Renal cortical epithelial cell (primary cell): Measurements from ENCODE around the gene PACS1. TPM values are rescaled to one million over a fixed set of nuclear protein-coding genes. Genes with fewer than 3 reads are reported as not detected.

Experiments used
- DNase-seq: peaks from one replicate; pipeline ENCODE4 v3.0.0-alpha.2; 2011; ENCODE audit warnings: low read depth
- total RNA-seq: library from RNA; depleted of rRNA; stranded (reverse); fragments of >200 nt; gene quantifications from 2 replicates; pipeline ENCODE4 v1.2.3, GENCODE V29; 2014

The PACS1 gene
- total RNA-seq, 1 donor from 2014 or later = 61.2 TPM

DNA sequence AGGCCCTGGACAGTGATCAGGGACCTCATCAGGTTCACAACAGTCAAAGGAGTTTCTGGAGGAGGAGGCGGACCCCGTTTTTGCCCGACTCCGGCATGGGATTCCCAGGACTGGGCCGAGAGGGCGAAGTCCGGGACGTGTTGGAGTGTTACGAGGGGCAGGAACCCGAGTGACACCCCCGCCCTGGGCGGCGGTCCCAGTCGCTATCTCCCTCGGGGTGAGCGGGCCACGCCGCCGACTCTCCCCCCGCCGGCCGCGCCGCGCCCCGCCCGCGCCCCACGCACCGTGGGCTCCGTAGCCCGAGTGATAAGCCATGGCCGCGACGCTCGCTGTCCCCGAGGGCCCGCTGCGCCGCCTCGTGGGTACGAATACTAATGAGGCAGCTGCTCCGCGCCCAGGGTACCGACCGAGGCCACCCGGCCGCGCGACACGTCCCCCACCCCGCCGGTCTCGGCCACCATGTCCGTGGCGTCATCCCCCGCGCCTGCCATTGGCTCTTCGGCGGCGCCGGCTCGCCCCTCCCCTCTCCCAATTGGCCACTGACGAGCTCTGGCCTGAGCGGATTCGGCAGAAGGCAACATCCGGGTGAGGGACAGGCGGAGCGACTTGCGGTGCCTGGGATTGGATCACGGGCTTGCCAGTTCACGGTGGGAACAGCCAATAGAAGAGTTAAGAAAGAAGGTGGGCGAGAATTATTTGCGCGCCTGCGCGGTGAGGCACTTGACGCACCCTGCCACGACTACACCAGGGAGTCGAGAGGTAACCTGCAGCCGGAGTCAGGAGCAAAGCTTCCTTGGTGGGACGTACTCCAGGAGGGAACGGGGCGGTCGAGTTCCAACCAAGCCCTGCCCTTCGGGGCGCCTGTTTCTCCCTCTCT, 218.8 kb downstream of the PACS1 start, which contains the start of gene YIF1A:
TSS of gene YIF1A (minus strand) at position 473 of the 877 bp plus-strand sequence. CDS start at position 315, 158 bp downstream.
- peak; percentile 98 for DNase-seq

- DNase-seq = no peak
These were observed 219.7 kb downstream of the PACS1 start for GRCh38 chr11:66289548-66290329.

DNA sequence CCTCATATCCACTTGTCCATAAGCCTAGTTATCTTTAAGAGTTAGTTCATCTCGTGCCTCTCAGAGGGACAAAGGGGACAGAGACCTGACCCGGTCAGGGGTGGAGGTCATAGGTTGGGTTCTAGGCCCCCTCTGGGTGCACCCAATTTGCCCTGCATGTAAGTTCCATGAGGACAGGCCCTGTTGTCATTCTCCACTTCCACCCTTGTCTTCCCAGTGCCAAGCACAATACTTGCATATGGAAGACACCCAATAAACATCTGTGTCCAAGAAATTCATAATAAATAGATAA, 220.2 kb downstream of the PACS1 start:
- DNase-seq = no peak

- no peak for DNase-seq
These were observed 221.2 kb downstream of the PACS1 start for GRCh38 chr11:66291303-66291705.

DNA sequence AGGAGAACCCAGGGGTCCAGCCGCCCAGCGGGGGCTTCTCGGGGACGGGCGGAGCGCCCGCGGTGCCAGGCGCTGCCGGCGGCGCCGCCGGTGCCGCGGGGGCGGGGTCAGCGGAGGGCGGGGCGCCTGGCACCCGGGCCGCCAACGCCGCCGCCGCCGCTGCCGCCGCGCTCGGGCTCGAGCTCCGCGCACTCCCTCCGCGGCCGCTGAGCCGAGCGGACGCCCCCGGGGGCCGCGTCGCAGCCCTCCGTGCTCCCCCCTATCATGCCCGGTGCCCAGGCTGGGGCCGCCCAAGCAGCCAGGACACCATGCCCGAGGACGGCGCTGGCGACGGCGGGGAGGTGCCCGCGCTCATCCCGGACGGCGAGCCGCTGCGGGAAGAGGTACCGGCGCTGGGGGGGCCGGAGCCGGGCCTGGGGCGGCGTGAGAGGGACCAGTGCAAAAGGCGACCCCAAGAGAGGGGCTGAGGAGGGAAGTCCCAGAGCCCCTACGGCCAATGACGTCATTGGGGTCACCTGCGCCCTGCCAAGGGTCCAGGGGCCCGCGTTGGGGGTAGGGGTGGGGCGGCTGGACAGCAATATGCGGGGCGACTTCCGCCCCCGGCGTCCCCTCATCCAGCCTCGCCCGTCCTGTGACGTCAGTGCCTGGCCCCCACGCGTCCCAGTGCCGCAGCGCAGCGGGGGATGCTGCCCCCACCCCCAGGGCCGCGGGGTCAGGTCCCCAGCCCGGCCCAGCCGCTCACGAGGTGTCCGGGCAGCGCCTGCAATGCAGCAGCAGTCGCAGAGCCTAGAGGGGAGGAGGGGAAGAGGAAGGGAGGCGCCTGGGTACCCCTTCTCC, 221.9 kb downstream of the PACS1 start, which contains the start of gene TMEM151A:
TSS of gene TMEM151A (plus strand) at position 189 of the 837 bp plus-strand sequence. CDS start at position 309, 120 bp downstream.
- DNase-seq = no peak

- no peak for DNase-seq
These were observed 222.7 kb downstream of the PACS1 start for GRCh38 chr11:66292543-66293332.

DNA sequence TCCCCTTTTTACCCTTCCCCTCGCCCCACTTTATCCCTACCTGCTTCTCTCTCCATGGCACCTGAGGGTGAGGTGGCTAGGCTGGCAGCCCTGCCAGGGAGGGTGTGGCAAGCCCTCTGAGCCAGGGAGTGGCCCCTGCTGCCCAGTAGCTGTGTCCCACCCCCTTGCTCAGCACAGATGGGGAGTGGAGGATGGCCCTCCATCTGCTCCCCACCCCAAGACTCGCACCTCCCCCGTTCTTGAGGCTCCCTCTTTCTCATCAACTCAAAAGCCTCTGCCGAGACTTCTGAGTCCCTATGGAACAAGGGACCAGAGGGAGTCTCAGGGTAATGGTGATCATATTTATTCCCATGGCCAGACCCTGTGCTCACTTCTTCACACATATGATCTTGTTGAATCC, 223.3 kb downstream of the PACS1 start:
- no peak for DNase-seq

GRCh38 chr11:66293777-66294625, 223.9 kb downstream of the PACS1 start:
- no peak for DNase-seq

Other genes starting within 250 kb of the PACS1 start
- gene SNX32, start 236.3 kb upstream of the PACS1 start, total RNA-seq = 0.40 TPM in 1 of 2 replicates, not detected in the other
- 1,035 and 1,160 TPM in 2 replicates for gene CFL1, start 212.1 kb upstream of the PACS1 start, total RNA-seq
- gene MUS81, start 209.8 kb upstream of the PACS1 start, total RNA-seq = 37.0 and 52.4 TPM in 2 replicates
- gene EFEMP2, start 197.5 kb upstream of the PACS1 start, total RNA-seq = 18.9 and 35.0 TPM in 2 replicates
- 0.35 TPM in 1 of 2 replicates, not detected in the other for gene CTSW, start 190.4 kb upstream of the PACS1 start, total RNA-seq
- 96.8 and 192 TPM in 2 replicates for gene FIBP, start 181.8 kb upstream of the PACS1 start, total RNA-seq
- 10.0 and 13.5 TPM in 2 replicates for gene CCDC85B, start 179.6 kb upstream of the PACS1 start, total RNA-seq
- 4.2 and 9.7 TPM in 2 replicates for gene FOSL1, start 169.9 kb upstream of the PACS1 start, total RNA-seq
- 6.9 and 15.7 TPM in 2 replicates for gene C11orf68, start 151.2 kb upstream of the PACS1 start, total RNA-seq
- gene DRAP1, start 150.8 kb upstream of the PACS1 start, total RNA-seq = 54.2 and 117 TPM in 2 replicates
- gene TSGA10IP, start 124.8 kb upstream of the PACS1 start, total RNA-seq = not detected in 2 replicates
- 10.8 and 43.3 TPM in 2 replicates for gene SART1, start 108.5 kb upstream of the PACS1 start, total RNA-seq
- 38.0 and 39.0 TPM in 2 replicates for gene EIF1AD, start 68.1 kb upstream of the PACS1 start, total RNA-seq
- gene BANF1, start 67.8 kb upstream of the PACS1 start, total RNA-seq = 10.6 and 14.3 TPM in 2 replicates
- gene CST6, start 58.3 kb upstream of the PACS1 start, total RNA-seq = 2.3 and 140 TPM in 2 replicates
- gene CATSPER1, start 43.8 kb upstream of the PACS1 start, total RNA-seq = 0.65 TPM in 1 of 2 replicates, not detected in the other
- 0.87 and 1.8 TPM in 2 replicates for gene GAL3ST3, start 21.1 kb upstream of the PACS1 start, total RNA-seq
- 122 and 141 TPM in 2 replicates for gene SF3B2, start 17.9 kb upstream of the PACS1 start, total RNA-seq
- gene KLC2, start 187.4 kb downstream of the PACS1 start, total RNA-seq = 12.0 and 33.4 TPM in 2 replicates
- 87.3 and 140 TPM in 2 replicates for gene RAB1B, start 198.4 kb downstream of the PACS1 start, total RNA-seq
- gene CNIH2, start 207.9 kb downstream of the PACS1 start, total RNA-seq = 0.15 TPM in 1 of 2 replicates, not detected in the other
- gene YIF1A, start 218.9 kb downstream of the PACS1 start, total RNA-seq = 87.7 and 166 TPM in 2 replicates
- gene TMEM151A, start 221.6 kb downstream of the PACS1 start, total RNA-seq = 0.10 TPM in 1 of 2 replicates, not detected in the other
- under 0.01 TPM in 1 of 2 replicates, not detected in the other for gene CD248, start 246.8 kb downstream of the PACS1 start, total RNA-seq